H7 (cell line): ENCODE results near the gene RCN1. TPM values are rescaled to one million over a fixed set of nuclear protein-coding genes. Genes with fewer than 3 reads are reported as not detected.
A peak's percentile ranks its signal among the peaks of the same experiment; 100 is the strongest.
"Not testable (repeated sequence)": the region's sequence is repeated elsewhere in the genome, so short reads cannot be mapped to it uniquely, and the experiment has no call there.

Experiments
- DNase-seq: peaks from one replicate; pipeline ENCODE4 v3.0.0; 2012
- H3K27me3 ChIP-seq: 2 replicates; pipeline ENCODE4 v1.6.0; 2011; ENCODE audit warnings: mild to moderate bottlenecking, low read length; ENCODE audit not compliant: control insufficient read depth, insufficient read depth
- H3K36me3 ChIP-seq: replicated peaks from 2 replicates; pipeline ENCODE4 v1.5.1; 2011; ENCODE audit warnings: low read length; ENCODE audit not compliant: control insufficient read depth, insufficient read depth
- H3K4me3 ChIP-seq: 2 replicates; pipeline ENCODE4 v1.5.1; 2011; ENCODE audit warnings: low read depth, mild to moderate bottlenecking, control low read depth, low read length, moderate library complexity; ENCODE audit not compliant: insufficient read depth
- total RNA-seq: library from RNA; depleted of rRNA; stranded (reverse); fragments of >200 nt; shearing (Covaris generic); gene quantifications from 2 replicates; pipeline ENCODE4 v1.2.3, GENCODE V29; 2014; rRNA removed

RCN1 gene
- total RNA-seq: 84.2 and 104 TPM in 2 replicates

DNA sequence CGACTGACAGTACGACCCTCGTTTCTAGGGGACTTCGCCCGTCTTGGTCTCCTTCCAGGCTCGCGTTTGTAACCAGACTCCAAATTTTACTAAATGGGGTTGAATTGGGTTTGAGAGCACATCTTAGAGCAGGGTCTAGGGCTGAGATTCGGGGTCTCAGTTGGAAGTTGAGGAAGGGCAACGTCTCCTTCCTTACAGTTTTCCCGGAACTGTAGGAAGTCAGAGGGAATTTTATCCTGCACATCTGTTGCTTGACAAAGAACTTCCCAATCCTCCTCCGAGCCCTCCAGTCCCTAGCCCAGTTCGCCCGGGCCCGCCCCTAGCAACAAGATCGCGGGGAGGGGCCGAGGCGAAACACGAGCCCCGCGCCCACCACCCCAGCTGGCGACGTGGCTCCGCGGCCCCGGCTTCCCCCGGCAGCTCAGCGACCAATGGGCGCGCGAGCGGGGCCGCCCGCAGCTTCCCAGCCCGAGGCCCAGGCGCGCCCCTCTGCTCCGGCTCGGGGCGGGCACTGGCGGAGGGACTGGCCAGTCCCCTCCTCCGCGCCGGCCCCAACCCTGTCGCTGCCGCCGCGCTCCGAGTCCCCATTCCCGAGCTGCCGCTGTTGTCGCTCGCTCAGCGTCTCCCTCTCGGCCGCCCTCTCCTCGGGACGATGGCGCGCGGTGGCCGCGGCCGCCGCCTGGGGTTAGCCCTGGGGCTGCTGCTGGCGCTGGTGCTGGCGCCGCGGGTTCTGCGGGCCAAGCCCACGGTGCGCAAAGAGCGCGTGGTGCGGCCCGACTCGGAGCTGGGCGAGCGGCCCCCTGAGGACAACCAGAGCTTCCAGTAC, at the start of gene RCN1:
Gene RCN1, plus strand, starts transcription at position 530 of the 826 bp plus-strand sequence. Its CDS starts 123 bp downstream, at position 653.
- peak; percentile 96 for DNase-seq
- Histone ChIP-seq H3K27me3 (no peaks in the 10 kb centered on the region), H3K4me3 (peak within 1 kb of the TSS; percentile 88), H3K36me3 (no peaks in the 10 kb centered on the region; the same call in 1 of the 2 replicates)

DNA sequence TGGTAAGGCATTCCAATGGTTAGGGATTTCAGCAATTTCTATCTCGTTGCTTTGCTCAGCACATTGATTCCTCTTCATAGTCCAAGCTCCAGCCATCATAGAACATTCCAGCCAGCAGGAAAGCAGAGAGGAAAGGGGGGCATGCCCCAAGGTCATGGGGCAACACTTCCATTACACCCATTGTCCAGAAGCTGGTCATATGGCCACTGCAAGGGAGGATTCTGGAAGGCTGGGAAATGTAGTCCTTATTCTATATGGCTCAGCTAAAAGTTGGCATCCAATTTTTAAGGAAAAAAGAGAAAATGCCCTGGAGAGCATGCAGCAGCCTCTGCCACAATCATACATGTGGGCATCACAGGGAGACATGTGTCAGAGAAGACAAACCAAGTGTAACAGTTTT, 47.1 kb upstream of the RCN1 start:
- DNase-seq: no peak
- no peak overlapping the region for H3K4me3 ChIP-seq
- H3K27me3 ChIP-seq: no peaks in the 10 kb centered on the region
- no peaks in the 10 kb centered on the region for H3K36me3 ChIP-seq

- H3K4me3 ChIP-seq: no peak overlapping the region
- H3K27me3 ChIP-seq: no peaks in the 10 kb centered on the region
- no peaks in the 10 kb centered on the region for H3K36me3 ChIP-seq
- no peak for DNase-seq
These were observed 46.6 kb upstream of the RCN1 start for GRCh38 chr11:32044158-32044863.

GRCh38 chr11:32045456-32045855, 45.4 kb upstream of the RCN1 start:
- Histone ChIP-seq H3K4me3 (no peak overlapping the region), H3K27me3 (no peaks in the 10 kb centered on the region), H3K36me3 (no peaks in the 10 kb centered on the region)
- DNase-seq: no peak

DNA sequence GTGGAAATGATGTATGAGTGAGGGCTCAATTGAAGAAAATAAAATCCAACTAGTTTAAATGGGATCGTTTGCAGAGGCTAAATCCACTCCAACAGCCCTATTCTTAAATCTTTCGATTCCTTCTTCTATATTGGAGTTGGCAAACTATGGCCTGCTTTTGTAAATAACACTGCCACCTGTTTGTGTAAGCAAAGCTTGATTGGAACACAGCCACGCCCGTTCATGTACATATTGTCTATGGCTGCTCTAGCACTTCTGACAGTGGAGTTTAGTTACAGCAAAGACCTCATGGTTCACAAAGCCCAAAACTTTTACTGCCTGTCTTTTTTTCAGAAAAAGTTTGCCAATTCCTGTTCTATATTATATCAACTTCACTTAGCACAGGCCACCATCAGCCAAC, 40.6 kb upstream of the RCN1 start:
- DNase-seq: no peak
- Histone ChIP-seq H3K27me3 (no peaks in the 10 kb centered on the region), H3K4me3 (no peak overlapping the region), H3K36me3 (no peaks in the 10 kb centered on the region)

- Histone ChIP-seq H3K27me3 (no peaks in the 10 kb centered on the region), H3K4me3 (no peak overlapping the region), H3K36me3 (no peaks in the 10 kb centered on the region)
- peak; percentile 48 for DNase-seq
These were observed 38.7 kb upstream of the RCN1 start for GRCh38 chr11:32052215-32052614.

DNA sequence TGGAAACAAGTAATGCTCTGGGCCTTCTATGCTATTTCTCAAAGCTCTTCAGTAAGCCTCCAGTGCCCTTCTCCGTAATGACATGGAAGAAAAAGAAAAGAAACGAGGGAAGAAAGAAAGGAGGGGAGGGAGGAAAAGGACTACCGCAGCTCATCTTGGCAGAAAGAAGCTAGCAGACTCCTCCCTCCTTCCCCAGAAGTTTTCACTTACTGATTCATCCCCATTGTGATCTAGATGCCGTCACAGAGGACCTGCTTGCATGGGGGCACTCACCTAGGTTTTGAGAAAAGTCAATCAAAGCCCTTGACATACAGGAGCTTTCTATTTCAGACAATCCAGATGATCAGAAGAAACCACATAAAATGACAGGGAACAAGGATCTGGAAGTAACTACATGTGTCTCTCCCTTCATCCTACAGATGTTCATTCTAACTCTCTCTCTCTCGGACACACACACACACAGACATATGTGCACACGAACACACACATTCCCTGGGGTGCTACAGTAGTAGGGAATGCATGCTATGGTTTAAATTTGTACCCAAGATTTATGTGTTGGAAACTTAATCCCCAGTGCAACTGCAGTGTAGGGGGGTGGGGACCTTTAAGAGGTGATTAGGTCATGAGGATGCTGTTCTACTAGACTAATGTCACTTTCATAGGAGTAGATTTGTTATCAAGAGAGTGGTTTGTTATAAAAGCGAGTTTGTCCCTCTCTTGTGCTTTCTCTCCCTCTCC, 37.6 kb upstream of the RCN1 start:
- H3K27me3 ChIP-seq: no peaks in the 10 kb centered on the region
- H3K36me3 ChIP-seq: no peaks in the 10 kb centered on the region
- no peak for DNase-seq
- H3K4me3 ChIP-seq: no peak overlapping the region

DNA sequence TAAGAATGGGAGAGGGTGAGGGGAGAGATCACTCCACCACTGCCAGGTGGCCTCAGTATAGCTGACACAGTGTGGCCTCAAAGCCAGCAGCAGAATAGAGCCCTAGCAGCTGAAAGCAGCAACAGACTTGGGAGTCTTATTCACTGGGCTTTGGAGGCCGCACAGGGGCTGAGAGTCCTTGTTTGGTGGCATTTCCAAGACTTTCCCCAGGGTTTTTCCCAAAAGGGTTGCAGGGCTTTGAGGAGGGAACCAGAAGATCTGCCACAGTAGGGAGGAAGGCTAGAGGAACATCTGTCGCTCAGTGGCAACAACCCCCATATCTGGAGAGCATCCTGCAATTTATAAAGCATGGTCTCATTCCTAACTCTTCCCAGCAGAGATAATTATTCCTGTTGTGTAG, 35.0 kb upstream of the RCN1 start:
- H3K4me3 ChIP-seq: no peak overlapping the region
- no peaks in the 10 kb centered on the region for H3K36me3 ChIP-seq
- no peaks in the 10 kb centered on the region for H3K27me3 ChIP-seq
- no peak for DNase-seq

DNA sequence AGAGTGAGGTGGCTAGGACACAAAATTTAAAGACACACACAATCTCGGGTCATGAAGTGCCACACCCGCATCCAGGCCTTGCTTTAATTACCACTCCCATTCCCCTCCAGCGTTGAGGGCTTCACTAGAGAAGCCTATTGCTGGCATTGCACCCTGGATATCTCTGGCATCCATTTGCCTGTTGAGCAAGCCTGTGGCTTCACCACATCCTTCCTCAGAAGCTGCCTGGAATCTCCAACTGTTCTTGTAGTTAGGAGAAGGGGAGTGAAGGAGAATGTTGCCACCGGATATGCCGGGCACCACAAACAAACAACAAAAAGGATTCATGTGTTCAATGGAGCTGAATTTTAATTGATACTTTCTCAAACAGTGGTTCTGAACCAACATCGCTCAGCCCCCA, 34.4 kb upstream of the RCN1 start:
- Histone ChIP-seq H3K27me3 (no peaks in the 10 kb centered on the region), H3K36me3 (no peaks in the 10 kb centered on the region), H3K4me3 (no peak overlapping the region)
- no peak for DNase-seq

- Histone ChIP-seq H3K36me3 (no peaks in the 10 kb centered on the region), H3K27me3 (no peaks in the 10 kb centered on the region), H3K4me3 (no peak overlapping the region)
- DNase-seq: no peak
These were observed 31.0 kb upstream of the RCN1 start for GRCh38 chr11:32059686-32060462.

GRCh38 chr11:32062540-32062939, 28.3 kb upstream of the RCN1 start:
- Histone ChIP-seq H3K4me3 (no peak overlapping the region), H3K27me3 (no peaks in the 10 kb centered on the region), H3K36me3 (no peaks in the 10 kb centered on the region)
- no peak for DNase-seq

DNA sequence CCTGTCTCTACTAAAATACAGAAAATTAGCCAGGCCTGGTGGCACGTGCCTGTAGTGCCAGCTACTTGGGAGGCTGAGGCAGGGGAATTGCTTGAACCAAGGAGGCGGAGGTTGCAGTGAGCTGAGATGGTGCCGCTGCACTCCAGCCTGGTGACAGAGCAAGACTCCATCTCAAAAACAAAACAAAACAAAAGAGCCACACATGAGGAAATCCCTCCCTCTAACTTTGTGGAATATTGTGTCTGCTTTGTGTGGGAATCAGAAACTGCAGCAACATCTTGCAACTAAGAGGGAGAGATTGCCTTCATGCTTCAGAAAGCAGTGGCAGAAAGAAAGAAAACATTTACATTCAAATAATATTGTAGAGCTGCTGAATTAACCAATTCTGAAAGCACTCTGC, 27.8 kb upstream of the RCN1 start:
- not testable (repeated sequence) for H3K36me3 ChIP-seq, H3K27me3 ChIP-seq, DNase-seq, H3K4me3 ChIP-seq

- H3K36me3 ChIP-seq: no peaks in the 10 kb centered on the region
- no peak overlapping the region for H3K4me3 ChIP-seq
- H3K27me3 ChIP-seq: no peaks in the 10 kb centered on the region
- no peak for DNase-seq
These were observed 24.8 kb upstream of the RCN1 start for GRCh38 chr11:32065865-32066629.
